Uterus (tissue), 2 donors: ENCODE measurements around the gene BLID.

Experiments used
- CTCF ChIP-seq, 4 experiments: fragments of 200-600 bp in 2 of 4; fragments of 450-650 bp in 2 of 4; sonication (generic) in 2 of 4; IDR thresholded peaks; one replicate each; pipeline ENCODE4 v1.5.1; 2016 to 2019; ENCODE audit warnings: antibody characterized with exemption in 4 of 4, mild to moderate bottlenecking in 2 of 4, moderate library complexity in 1 of 4
- POLR2A ChIP-seq, 2 donors: fragments of 450-650 bp; IDR thresholded peaks; one replicate each; pipeline ENCODE4 v1.6.1; 2016; ENCODE audit warnings: antibody characterized with exemption in 2 of 2, mild to moderate bottlenecking in 1 of 2, moderate library complexity in 1 of 2

- TF ChIP-seq POLR2A (IDR thresholded peaks at IDR 0.05) (no peak), CTCF (IDR thresholded peaks at IDR 0.05) (no peak)
Observed at GRCh38 chr11:122159861-122160260, 43.8 kb upstream of the BLID start.
